ENCODE measurements around the gene TRMT1.
A peak's percentile ranks its signal among the peaks of the same experiment; 100 is the strongest.

The TRMT1 gene

GRCh38 chr19:13102416-13102665 lies 14.2 kb downstream of the TRMT1 start:
- TF ChIP-seq, protein P1, sequence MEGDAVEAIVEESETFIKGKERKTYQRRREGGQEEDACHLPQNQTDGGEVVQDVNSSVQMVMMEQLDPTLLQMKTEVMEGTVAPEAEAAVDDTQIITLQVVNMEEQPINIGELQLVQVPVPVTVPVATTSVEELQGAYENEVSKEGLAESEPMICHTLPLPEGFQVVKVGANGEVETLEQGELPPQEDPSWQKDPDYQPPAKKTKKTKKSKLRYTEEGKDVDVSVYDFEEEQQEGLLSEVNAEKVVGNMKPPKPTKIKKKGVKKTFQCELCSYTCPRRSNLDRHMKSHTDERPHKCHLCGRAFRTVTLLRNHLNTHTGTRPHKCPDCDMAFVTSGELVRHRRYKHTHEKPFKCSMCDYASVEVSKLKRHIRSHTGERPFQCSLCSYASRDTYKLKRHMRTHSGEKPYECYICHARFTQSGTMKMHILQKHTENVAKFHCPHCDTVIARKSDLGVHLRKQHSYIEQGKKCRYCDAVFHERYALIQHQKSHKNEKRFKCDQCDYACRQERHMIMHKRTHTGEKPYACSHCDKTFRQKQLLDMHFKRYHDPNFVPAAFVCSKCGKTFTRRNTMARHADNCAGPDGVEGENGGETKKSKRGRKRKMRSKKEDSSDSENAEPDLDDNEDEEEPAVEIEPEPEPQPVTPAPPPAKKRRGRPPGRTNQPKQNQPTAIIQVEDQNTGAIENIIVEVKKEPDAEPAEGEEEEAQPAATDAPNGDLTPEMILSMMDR (IDR thresholded peaks at IDR 0.05; ENCODE audit: control extremely low read depth, extremely low read depth, low read depth, missing control alignments), result no peak
- POLR2A ChIA-PET, result no interaction called here
- peak; percentile 45 for DNase-seq (ENCODE audit: extremely low spot score)
- CTCF ChIA-PET, result no interaction called here

DNA sequence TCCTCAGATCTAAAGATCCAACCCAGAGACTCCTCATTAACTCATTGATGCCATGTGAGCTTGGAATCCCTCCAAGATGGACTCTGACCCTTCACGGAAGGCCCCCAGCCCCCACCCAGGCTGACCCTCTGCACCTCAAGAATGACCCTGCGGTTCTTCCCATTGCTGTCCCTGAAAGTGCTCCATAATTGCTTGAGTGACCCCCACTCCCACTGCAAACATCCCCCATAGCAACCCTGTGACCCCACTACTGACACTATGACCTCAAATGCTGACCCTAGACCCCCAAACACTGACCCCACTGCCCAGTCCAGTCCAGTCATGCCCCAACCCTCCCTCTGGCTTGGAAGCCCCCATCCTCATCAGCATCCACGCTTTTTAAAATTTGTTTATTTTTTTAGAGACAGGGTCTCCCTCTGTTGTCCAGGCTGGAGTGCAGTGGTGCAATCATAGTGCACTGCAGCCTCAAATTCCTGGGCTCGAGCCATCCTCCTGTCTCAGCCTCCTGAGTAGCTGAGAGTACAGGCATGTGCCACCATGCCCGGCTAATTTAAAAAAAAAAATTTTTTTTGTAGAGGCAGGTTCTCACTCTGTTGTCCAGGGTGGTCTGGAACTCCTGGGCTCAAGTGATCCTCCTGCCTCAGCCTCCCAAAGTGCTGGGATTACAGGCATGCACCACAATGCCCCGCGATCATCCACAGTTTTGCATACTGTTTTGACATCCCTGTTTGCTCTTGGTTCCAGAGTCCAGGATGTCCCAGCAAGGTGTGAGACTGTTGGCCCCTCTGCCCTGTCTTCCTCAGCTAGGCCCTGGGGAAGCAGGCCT lies 14.7 kb downstream of the TRMT1 start:
- POLR2A ChIA-PET, result interaction anchor here (0.7 kb wide), 1 partner anchor 53 kb away, joined by 3 read pairs; no protein-coding TSS in a partner anchor
- CTCF ChIA-PET, result interaction anchor here (0.7 to 2.7 kb wide), 4 partner anchors 15 to 137 kb away, joined by 3 to 14 read pairs (median 8); no protein-coding TSS in a partner anchor
- DNase-seq (ENCODE audit: extremely low spot score), result no peak
- TF ChIP-seq, protein P1 (IDR thresholded peaks at IDR 0.05; ENCODE audit: control extremely low read depth, extremely low read depth, low read depth, missing control alignments), result no peak

DNA sequence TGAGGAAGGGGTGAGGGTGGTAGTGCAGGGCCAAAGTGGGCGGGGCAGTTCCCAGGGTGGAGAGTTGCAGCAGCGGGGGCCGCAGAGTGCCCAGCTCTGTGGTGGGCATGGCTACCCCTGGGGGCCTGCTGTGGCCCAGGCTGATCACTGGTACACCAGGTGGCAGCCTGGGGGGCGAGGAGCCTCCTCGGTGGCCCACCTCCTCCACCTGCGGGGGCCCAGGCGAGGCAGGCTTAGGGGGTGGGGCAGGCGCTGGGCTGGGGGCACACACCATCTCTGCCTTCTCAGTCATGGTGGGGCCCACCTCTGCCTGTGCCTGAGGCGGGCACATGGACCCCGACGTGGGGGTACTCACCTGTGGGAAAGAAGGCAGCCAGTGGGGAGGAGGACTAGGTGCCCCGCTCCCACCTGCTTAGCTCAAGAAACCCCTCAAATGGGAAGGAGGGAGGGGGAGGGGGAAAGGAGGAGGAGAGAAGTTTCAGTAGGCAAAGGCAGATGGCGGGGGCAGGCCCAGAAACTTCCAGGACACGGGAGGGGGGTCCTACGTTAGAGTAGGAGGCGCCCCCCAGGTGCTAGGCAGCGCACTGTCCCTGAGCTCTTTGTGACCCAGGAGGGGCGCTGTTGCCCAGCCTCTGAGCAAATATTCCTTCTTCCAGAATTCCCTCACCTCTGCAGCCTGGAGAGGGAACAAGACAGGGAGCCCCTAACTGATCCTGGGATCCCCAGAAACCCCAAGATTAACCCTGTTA lies 15.5 kb downstream of the TRMT1 start:
- ChIA-PET CTCF (interaction anchor here (0.7 to 2.7 kb wide), 6 partner anchors 14 to 136 kb away, joined by 3 to 14 read pairs (median 5); no protein-coding TSS in a partner anchor), POLR2A (interaction anchor here (0.6 to 0.7 kb wide), 2 partner anchors 32 to 54 kb away, joined by 3 to 7 read pairs; no protein-coding TSS in a partner anchor)
- TF ChIP-seq, protein P1 (IDR thresholded peaks at IDR 0.05; ENCODE audit: control extremely low read depth, extremely low read depth, low read depth, missing control alignments), result no peak
- DNase-seq (ENCODE audit: extremely low spot score), result no peak

GRCh38 chr19:13100031-13100588 lies 16.4 kb downstream of the TRMT1 start:
- CTCF ChIA-PET, result interaction anchor here (1.1 to 2.7 kb wide), 7 partner anchors 13 to 322 kb away, joined by 3 to 14 read pairs (median 4); no protein-coding TSS in a partner anchor
- TF ChIP-seq, protein P1 (IDR thresholded peaks at IDR 0.05; ENCODE audit: control extremely low read depth, extremely low read depth, low read depth, missing control alignments), result no peak
- POLR2A ChIA-PET, result no interaction called here
- DNase-seq (ENCODE audit: extremely low spot score), result peak; percentile 84

GRCh38 chr19:13099073-13099999 lies 17.2 kb downstream of the TRMT1 start:
- ChIA-PET CTCF (interaction anchor here (1.1 to 2.7 kb wide), 5 partner anchors 15 to 322 kb away, joined by 3 to 14 read pairs (median 6); no protein-coding TSS in a partner anchor), POLR2A (no interaction called here)
- TF ChIP-seq, protein P1 (IDR thresholded peaks at IDR 0.05; ENCODE audit: control extremely low read depth, extremely low read depth, low read depth, missing control alignments), result no peak
- DNase-seq (ENCODE audit: extremely low spot score), result peak; percentile 80
